Measurements from ENCODE around the gene BMPR1A.

GRCh38 chr10:86959737-86960002 is 203.3 kb downstream of the BMPR1A start:
- TF ChIP-seq CTCF (IDR thresholded peaks at IDR 0.05): no peak
- TF ChIP-seq POLR2AphosphoS5 (IDR thresholded peaks at IDR 0.05): no peak
- TF ChIP-seq POLR2A (IDR thresholded peaks at IDR 0.05): no peak
